Retinal pigment epithelial cell (primary cell): ENCODE measurements around the gene CYB561D2.

Source experiments
- DNase-seq: peaks from one replicate; pipeline ENCODE4 v3.0.0-alpha.2; 2010; ENCODE audit warnings: low read depth
- H3K4me3 ChIP-seq: 2 replicates; pipeline ENCODE4 v1.5.1; 2011; ENCODE audit warnings: mild to moderate bottlenecking, low read length, control low read depth, moderate library complexity
- CTCF ChIP-seq: conservative IDR thresholded peaks from 2 replicates; pipeline ENCODE4 v1.5.1; 2011; ENCODE audit warnings: low read depth, low read length, control low read depth, inconsistent platforms

CYB561D2 gene

GRCh38 chr3:50351323-50351697, 648 bp downstream of the CYB561D2 start:
- DNase-seq: no peak
- peak overlapping the region; percentile 91 for H3K4me3 ChIP-seq
- no peak for TF ChIP-seq CTCF

- DNase-seq: no peak
- peak; percentile 45 for TF ChIP-seq CTCF
- no peak overlapping the region for H3K4me3 ChIP-seq
These were observed 2.1 kb downstream of the CYB561D2 start for GRCh38 chr3:50352781-50353180.

- no peak for DNase-seq
- no peak overlapping the region for H3K4me3 ChIP-seq
- no peak for TF ChIP-seq CTCF
These were observed 2.8 kb downstream of the CYB561D2 start for GRCh38 chr3:50353245-50354004.

GRCh38 chr3:50354186-50354764, 3.6 kb downstream of the CYB561D2 start:
- no peak for TF ChIP-seq CTCF
- no peak overlapping the region for H3K4me3 ChIP-seq
- DNase-seq: no peak

- TF ChIP-seq CTCF: no peak
- DNase-seq: no peak
- H3K4me3 ChIP-seq: no peak overlapping the region
These were observed 4.2 kb downstream of the CYB561D2 start for GRCh38 chr3:50354850-50355249.

GRCh38 chr3:50355829-50356552, 5.3 kb downstream of the CYB561D2 start:
- peak; percentile 21 for TF ChIP-seq CTCF
- DNase-seq: no peak
- peak overlapping the region; percentile 81 for H3K4me3 ChIP-seq
